GM12878 (cell line): ENCODE results near the gene NUMA1. TPM values are rescaled to one million over a fixed set of nuclear protein-coding genes. Genes with fewer than 3 reads are reported as not detected.

ENCODE experiments used
- ATAC-seq: fragments of 200-7000 bp; cut with Tn5 transposase; 3 replicates; pipeline ENCODE4 v1.9.1; 2020; ENCODE audit warnings: mild to moderate bottlenecking, moderate library complexity
- BruUV-seq: library from RNA; stranded (reverse); fragments of 400-500 nt; replicated peaks from 2 replicates; lab custom pipeline; 2021; lab: Mats Ljungman, UMichigan
- CTCF ChIA-PET: fragments of 300-600 bp; sonication (Branson Sonifier 250); formaldehyde crosslinking; extraction: SDS; loops from one replicate; lab custom pipeline; 2021; ENCODE audit warnings: inconsistent platforms; lab: Yijun Ruan, JAX
- POLR2A ChIA-PET: fragments of 350-600 bp; formaldehyde crosslinking; extraction: SDS; loops from one replicate; lab custom pipeline; 2021; ENCODE audit warnings: inconsistent platforms; lab: Charles Lee
- RAD21 ChIA-PET: fragments of 300-600 bp; sonication (Branson Sonifier 250); formaldehyde crosslinking; loops from one replicate; lab custom pipeline; 2023; ENCODE audit warnings: antibody characterized with exemption; ENCODE audit not compliant: unreplicated experiment; lab: Charles Lee
- SMC1A ChIA-PET: fragments of 300-600 bp; sonication (Branson Sonifier 250); formaldehyde crosslinking; loops from one replicate; lab custom pipeline; 2023; ENCODE audit not compliant: unreplicated experiment, uncharacterized antibody; lab: Charles Lee
- DNase-seq: peaks from one replicate; pipeline ENCODE4 v3.0.0-alpha.2; 2011; ENCODE audit warnings: low read depth, low spot score
- FAIRE-seq: peaks from 3 replicates; lab custom pipeline; 2011; peaks lifted over from hg19 to GRCh38; lab: Jason Lieb, UNC
- H2AFZ ChIP-seq: 2 replicates; pipeline ENCODE4 v1.6.0; 2011; ENCODE audit warnings: low read depth, low read length, control low read depth; ENCODE audit not compliant: control insufficient read depth
- H3K27ac ChIP-seq: 2 replicates; pipeline ENCODE4 v1.5.1; 2011; ENCODE audit warnings: control low read depth; ENCODE audit not compliant: control insufficient read depth, insufficient read depth
- H3K27me3 ChIP-seq, 2 experiments: replicated peaks in 1 of 2; 2 replicates each; pipeline versions ENCODE4 v1.6.0 to v1.6.1; 2011; ENCODE audit warnings: low read length in 1 of 2; ENCODE audit not compliant: control insufficient read depth in 2 of 2, insufficient read depth in 2 of 2
- H3K36me3 ChIP-seq, 2 experiments: 2 replicates each; pipeline ENCODE4 v1.5.1; 2011; ENCODE audit warnings: low read length in 1 of 2; ENCODE audit not compliant: control insufficient read depth in 2 of 2, insufficient read depth in 2 of 2
- H3K4me1 ChIP-seq: 2 replicates; pipeline ENCODE4 v1.6.1; 2011; ENCODE audit warnings: mild to moderate bottlenecking, low read length, moderate library complexity, mixed read lengths; ENCODE audit not compliant: control insufficient read depth, insufficient read depth
- H3K4me2 ChIP-seq: 2 replicates; pipeline ENCODE4 v1.6.0; 2011; ENCODE audit warnings: control low read depth; ENCODE audit not compliant: control insufficient read depth, insufficient read depth
- H3K4me3 ChIP-seq: fragments of 200-600 bp; sonication (generic); 2 replicates; pipeline ENCODE4 v1.5.1; 2016
- H3K79me2 ChIP-seq: 2 replicates; pipeline ENCODE4 v1.6.0; 2011; ENCODE audit warnings: low read length; ENCODE audit not compliant: control insufficient read depth, insufficient read depth
- H3K9ac ChIP-seq: 2 replicates; pipeline ENCODE4 v1.8.0; 2011; ENCODE audit warnings: low read length, control low read depth, mixed read lengths; ENCODE audit not compliant: control insufficient read depth, insufficient read depth
- H3K9me3 ChIP-seq: replicated peaks from 3 replicates; pipeline ENCODE4 v1.5.1; 2011; ENCODE audit warnings: mild to moderate bottlenecking, low read length; ENCODE audit not compliant: control insufficient read depth, insufficient read depth
- H4K20me1 ChIP-seq: 2 replicates; pipeline ENCODE4 v1.6.0; 2011; ENCODE audit not compliant: control insufficient read depth, insufficient read depth
- ASH2L ChIP-seq: fragments of 300-600, 200-600 bp; sonication (generic); IDR thresholded peaks from 2 replicates; pipeline ENCODE4 v1.6.1; 2017; ENCODE audit warnings: low read depth, mild to moderate bottlenecking, borderline replicate concordance
- CHD4 ChIP-seq: fragments of 200-600 bp; sonication (generic); IDR thresholded peaks from 2 replicates; pipeline ENCODE4 v1.6.1; 2016; ENCODE audit warnings: mild to moderate bottlenecking
- GATAD2B ChIP-seq: fragments of 450-650 bp; conservative IDR thresholded peaks from 2 replicates; pipeline ENCODE4 v1.6.1; 2017; ENCODE audit warnings: low read depth, mild to moderate bottlenecking, moderate library complexity
- IKZF1 ChIP-seq: fragments of 450-650 bp; conservative IDR thresholded peaks from 2 replicates; pipeline ENCODE4 v1.6.1; 2017; ENCODE audit warnings: antibody characterized with exemption, mild to moderate bottlenecking
- IRF4 ChIP-seq: IDR thresholded peaks from 2 replicates; pipeline ENCODE4 v1.6.1; 2011; ENCODE audit warnings: low read depth, low read length
- KAT2A ChIP-seq: conservative IDR thresholded peaks from 2 replicates; pipeline ENCODE4 v1.6.1; 2011; ENCODE audit warnings: low read depth, low read length; ENCODE audit not compliant: control insufficient read depth
- MTA3 ChIP-seq: IDR thresholded peaks from 2 replicates; pipeline ENCODE4 v1.6.1; 2012; ENCODE audit warnings: low read length, inconsistent platforms, borderline replicate concordance
- NBN ChIP-seq: fragments of 450-650 bp; IDR thresholded peaks from 2 replicates; pipeline ENCODE4 v1.6.1; 2016
- NFIC ChIP-seq: IDR thresholded peaks from 2 replicates; pipeline ENCODE4 v1.6.1; 2012; ENCODE audit warnings: low read depth, mild to moderate bottlenecking, inconsistent platforms, low read length, moderate library complexity
- PAX8 ChIP-seq: fragments of 450-650 bp; IDR thresholded peaks from 2 replicates; pipeline ENCODE4 v1.6.1; 2017; ENCODE audit warnings: mild to moderate bottlenecking, moderate library complexity
- RFX5 ChIP-seq: IDR thresholded peaks from 2 replicates; pipeline ENCODE4 v1.6.1; 2011; ENCODE audit warnings: low read depth, low read length, improper control_type of control experiment
- SREBF1 ChIP-seq: IDR thresholded peaks from 2 replicates; pipeline ENCODE4 v1.6.1; 2012; ENCODE audit warnings: mild to moderate bottlenecking, low read length
- WGBS: methylation state at CpG from one replicate; pipeline ENCODE4 v1.1.6; 2016; ENCODE audit warnings: low lambda C conversion rate; ENCODE audit not compliant: insufficient replicate concordance, insufficient coverage; ENCODE audit errors: missing lambda C conversion rate; 5-methylcytosine and 5-hydroxymethylcytosine counted together
- in situ Hi-C: fragments of 300-500 bp; cut with MboI; formaldehyde crosslinking; loops from 9 replicates; pipeline ENCODE4 v1.14.3; 2018; ENCODE audit warnings: mixed read lengths
- intact Hi-C: fragments of 100-400 bp; cut with micrococcal nuclease; formaldehyde crosslinking; loops from one replicate; pipeline ENCODE4 v1.14.2; 2022; ENCODE audit not compliant: unreplicated experiment
- polyA plus RNA-seq, 11 experiments: library from polyadenylated mRNA; depleted of rRNA in 4 of 11; unstranded in 6 of 11; stranded (reverse) in 5 of 11; fragments of >200 nt; fragmentation: Nextera tagmentation in 4 of 11; fragmentation: Illumina TruSeq in 1 of 11; extraction: Ambion mirVana in 4 of 11; extraction: Trizol in 1 of 11; gene quantifications; 1 replicate in 1 of 11; 2 replicates in 10 of 11; pipeline versions ENCODE4 v1.2.1 to v1.2.3, GENCODE V29; 2011 to 2016; ENCODE audit warnings: inconsistent platforms in 2 of 11, missing spikeins in 2 of 11, low read depth in 1 of 11
- total RNA-seq, 4 experiments: library from RNA; depleted of rRNA in 3 of 4; stranded (reverse); fragments of >200 nt in 3 of 4; fragmentation: Illumina TruSeq in 1 of 4; extraction: Trizol in 1 of 4; gene quantifications; 2 replicates each; pipeline versions ENCODE4 v1.2.1 to v1.2.3, GENCODE V29; 2013 to 2021
- TF ChIP-seq, protein P1 (sequence below): IDR thresholded peaks from 2 replicates; pipeline ENCODE4 v1.6.1; 2011; ENCODE audit warnings: low read depth, mild to moderate bottlenecking, low read length, moderate library complexity, borderline replicate concordance; ENCODE audit errors: extremely low read depth
- TF ChIP-seq, protein P2 (sequence below): fragments of 450-650 bp; conservative IDR thresholded peaks from 2 replicates; pipeline ENCODE4 v1.6.1; 2017; ENCODE audit warnings: mild to moderate bottlenecking, moderate library complexity
- TF ChIP-seq, protein P3 (sequence below): IDR thresholded peaks from 2 replicates; pipeline ENCODE4 v1.6.1; 2012; ENCODE audit warnings: low read depth, low read length, improper control_type of control experiment

The NUMA1 gene
- total and polyA plus RNA-seq, 10 of the 15 experiments (the other 5 are each of a cell fraction or from before 2014, with no cell fraction given): 5.5 to 111 (median 61.0) TPM

DNA sequence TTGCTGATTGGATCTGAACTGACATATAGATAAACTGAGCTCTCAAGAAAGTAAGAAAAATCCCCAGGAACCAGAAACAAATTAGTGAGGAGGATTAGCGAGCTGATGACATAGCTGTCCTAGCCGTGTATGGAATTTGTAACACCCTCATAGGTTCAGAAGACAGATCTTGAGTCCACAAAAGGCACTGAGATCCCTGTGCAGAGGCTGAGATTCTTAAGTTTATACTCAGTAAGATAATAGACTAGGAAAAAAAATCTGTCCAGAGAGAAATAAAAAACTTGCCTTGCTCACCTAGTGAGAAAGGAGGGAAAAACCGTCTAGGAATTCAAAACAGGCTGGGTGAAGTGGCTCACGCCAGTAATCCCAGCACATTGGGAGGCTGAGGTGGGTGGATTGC lies 4.6 kb downstream of the NUMA1 start:
- no peak overlapping the region for H3K4me3 ChIP-seq
- RAD21 ChIA-PET: interaction anchor here (0.5 to 2.1 kb wide), 4 partner anchors 16 to 69 kb away, joined by 3 to 8 read pairs (median 4); no protein-coding TSS in a partner anchor
- no peaks in the 10 kb centered on the region for H4K20me1 ChIP-seq
- SMC1A ChIA-PET: interaction anchor here (1.1 to 8.0 kb wide), 6 partner anchors 14 to 49 kb away, joined by 4 to 48 read pairs (median 5); no protein-coding TSS in a partner anchor
- no peaks in the 10 kb centered on the region for H3K27me3 ChIP-seq
- POLR2A ChIA-PET: interaction anchor here (1.6 to 3.0 kb wide), 2 partner anchors 10 to 36 kb away, joined by 6 to 15 read pairs; no protein-coding TSS in a partner anchor
- H3K9me3 ChIP-seq: no peaks in the 10 kb centered on the region
- 0 out of 4 replicates have a peak, but pooled peaks cover 0 to 2% of the 10 kb centered on the region in 2 experiments for H3K36me3 ChIP-seq
- no peak overlapping the region for H3K4me2 ChIP-seq
- DNase-seq (no peak), FAIRE-seq (no peak), ATAC-seq (no peak)
- CTCF ChIA-PET: interaction anchor here (0.7 to 5.0 kb wide), 16 partner anchors 9 to 357 kb away, joined by 3 to 27 read pairs (median 4); no protein-coding TSS in a partner anchor
- peaks cover 9% of the 10 kb centered on the region for H3K4me1 ChIP-seq
- WGBS: 93% methylated on average over 4 of the region's 4 CpGs
- H3K9ac ChIP-seq: no peak overlapping the region
- no peak overlapping the region for H3K27ac ChIP-seq
- H2AFZ ChIP-seq: no peak overlapping the region
- no TSS peak for BruUV-seq
- peaks cover 79% of the 10 kb centered on the region for H3K79me2 ChIP-seq
- TF ChIP-seq, protein P1, sequence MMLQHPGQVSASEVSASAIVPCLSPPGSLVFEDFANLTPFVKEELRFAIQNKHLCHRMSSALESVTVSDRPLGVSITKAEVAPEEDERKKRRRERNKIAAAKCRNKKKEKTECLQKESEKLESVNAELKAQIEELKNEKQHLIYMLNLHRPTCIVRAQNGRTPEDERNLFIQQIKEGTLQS: no peak
- TF ChIP-seq ASH2L (no peak), SREBF1 (no peak), NBN (no peak), IKZF1 (no peak), IRF4 (no peak), GATAD2B (no peak), KAT2A (no peak), NFIC (no peak), PAX8 (no peak), RFX5 (no peak), CHD4 (no peak), MTA3 (no peak)
- TF ChIP-seq, protein P2, sequence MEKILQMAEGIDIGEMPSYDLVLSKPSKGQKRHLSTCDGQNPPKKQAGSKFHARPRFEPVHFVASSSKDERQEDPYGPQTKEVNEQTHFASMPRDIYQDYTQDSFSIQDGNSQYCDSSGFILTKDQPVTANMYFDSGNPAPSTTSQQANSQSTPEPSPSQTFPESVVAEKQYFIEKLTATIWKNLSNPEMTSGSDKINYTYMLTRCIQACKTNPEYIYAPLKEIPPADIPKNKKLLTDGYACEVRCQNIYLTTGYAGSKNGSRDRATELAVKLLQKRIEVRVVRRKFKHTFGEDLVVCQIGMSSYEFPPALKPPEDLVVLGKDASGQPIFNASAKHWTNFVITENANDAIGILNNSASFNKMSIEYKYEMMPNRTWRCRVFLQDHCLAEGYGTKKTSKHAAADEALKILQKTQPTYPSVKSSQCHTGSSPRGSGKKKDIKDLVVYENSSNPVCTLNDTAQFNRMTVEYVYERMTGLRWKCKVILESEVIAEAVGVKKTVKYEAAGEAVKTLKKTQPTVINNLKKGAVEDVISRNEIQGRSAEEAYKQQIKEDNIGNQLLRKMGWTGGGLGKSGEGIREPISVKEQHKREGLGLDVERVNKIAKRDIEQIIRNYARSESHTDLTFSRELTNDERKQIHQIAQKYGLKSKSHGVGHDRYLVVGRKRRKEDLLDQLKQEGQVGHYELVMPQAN: no peak
- TF ChIP-seq, protein P3, sequence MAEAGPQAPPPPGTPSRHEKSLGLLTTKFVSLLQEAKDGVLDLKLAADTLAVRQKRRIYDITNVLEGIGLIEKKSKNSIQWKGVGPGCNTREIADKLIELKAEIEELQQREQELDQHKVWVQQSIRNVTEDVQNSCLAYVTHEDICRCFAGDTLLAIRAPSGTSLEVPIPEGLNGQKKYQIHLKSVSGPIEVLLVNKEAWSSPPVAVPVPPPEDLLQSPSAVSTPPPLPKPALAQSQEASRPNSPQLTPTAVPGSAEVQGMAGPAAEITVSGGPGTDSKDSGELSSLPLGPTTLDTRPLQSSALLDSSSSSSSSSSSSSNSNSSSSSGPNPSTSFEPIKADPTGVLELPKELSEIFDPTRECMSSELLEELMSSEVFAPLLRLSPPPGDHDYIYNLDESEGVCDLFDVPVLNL: no peak
- intact Hi-C loops (no loop called here), in situ Hi-C loops (no loop called here)
